Osteoblast (primary cell): ENCODE data around the gene MX2. TPM values are rescaled to one million over a fixed set of nuclear protein-coding genes. Genes with fewer than 3 reads are reported as not detected.

Experiments used
- DNase-seq: peaks from one replicate; pipeline ENCODE4 v3.0.0; 2011; ENCODE audit warnings: low spot score, mixed read lengths; ENCODE audit not compliant: insufficient read length; ENCODE audit errors: missing footprints
- H2AFZ ChIP-seq: 2 replicates; pipeline ENCODE4 v1.6.0; 2011; ENCODE audit warnings: mild to moderate bottlenecking, low read length
- H3K27ac ChIP-seq: 2 replicates; pipeline ENCODE4 v1.5.1; 2011; ENCODE audit warnings: mild to moderate bottlenecking, low read depth, low read length, moderate library complexity
- H3K27me3 ChIP-seq: 2 replicates; pipeline ENCODE4 v1.6.0; 2012; ENCODE audit warnings: mild to moderate bottlenecking, control low read depth, inconsistent platforms, low read length, moderate library complexity; ENCODE audit not compliant: insufficient read depth
- H3K36me3 ChIP-seq: 2 replicates; pipeline ENCODE4 v1.5.1; 2011; ENCODE audit warnings: mild to moderate bottlenecking, low read length, control low read depth, moderate library complexity; ENCODE audit not compliant: insufficient read depth
- H3K4me1 ChIP-seq: 2 replicates; pipeline ENCODE4 v1.5.1; 2011; ENCODE audit warnings: mild to moderate bottlenecking, low read length, control low read depth, moderate library complexity; ENCODE audit not compliant: insufficient read depth
- H3K4me2 ChIP-seq: 2 replicates; pipeline ENCODE4 v1.6.0; 2011; ENCODE audit warnings: mild to moderate bottlenecking, low read length; ENCODE audit not compliant: insufficient read depth
- H3K4me3 ChIP-seq: fragments of 200-600 bp; sonication (generic); 3 replicates; pipeline ENCODE4 v1.5.1; 2012; ENCODE audit warnings: mild to moderate bottlenecking, low read length, inconsistent platforms; ENCODE audit not compliant: insufficient read depth
- H3K79me2 ChIP-seq: 2 replicates; pipeline ENCODE4 v1.6.0; 2012; ENCODE audit warnings: mild to moderate bottlenecking, low read length, control low read depth, inconsistent platforms; ENCODE audit not compliant: insufficient read depth
- H3K9me3 ChIP-seq: 2 replicates; pipeline ENCODE4 v1.5.1; 2011; ENCODE audit warnings: low read depth, low read length, control low read depth
- H4K20me1 ChIP-seq: 2 replicates; pipeline ENCODE4 v1.6.0; 2012; ENCODE audit warnings: mild to moderate bottlenecking, low read length, control low read depth; ENCODE audit not compliant: insufficient read depth
- CTCF ChIP-seq: IDR thresholded peaks from 2 replicates; pipeline ENCODE4 v1.5.1; 2011; ENCODE audit warnings: mild to moderate bottlenecking, low read depth, low read length, moderate library complexity; ENCODE audit errors: extremely low read depth
- total RNA-seq: library from RNA; depleted of rRNA; stranded (reverse); fragments of >200 nt; gene quantifications from 2 replicates; pipeline ENCODE4 v1.2.3, GENCODE V29; 2012

Gene MX2
- total RNA-seq, 1 donor: 14.5 TPM

- peaks cover 3% of the 10 kb centered on the region for H3K4me1 ChIP-seq
- no peak for DNase-seq
- H3K27me3 ChIP-seq: peaks cover 6% of the 10 kb centered on the region
- H3K4me3 ChIP-seq: no peak overlapping the region
- H3K79me2 ChIP-seq: no peaks in the 10 kb centered on the region
- H2AFZ ChIP-seq: no peak overlapping the region
- TF ChIP-seq CTCF: no peak
- H3K36me3 ChIP-seq: no peaks in the 10 kb centered on the region
- H3K9me3 ChIP-seq: no peaks in the 10 kb centered on the region
- H3K4me2 ChIP-seq: no peak overlapping the region
- no peaks in the 10 kb centered on the region for H4K20me1 ChIP-seq
- no peak overlapping the region for H3K27ac ChIP-seq
These were observed 9.8 kb downstream of the MX2 start for GRCh38 chr21:41371685-41372030.

GRCh38 chr21:41373253-41373652 lies 11.4 kb downstream of the MX2 start:
- no peak for TF ChIP-seq CTCF
- no peaks in the 10 kb centered on the region for H4K20me1 ChIP-seq
- no peak overlapping the region for H3K27ac ChIP-seq
- no peak for DNase-seq
- no peaks in the 10 kb centered on the region for H3K79me2 ChIP-seq
- H3K36me3 ChIP-seq: no peaks in the 10 kb centered on the region
- H3K9me3 ChIP-seq: no peaks in the 10 kb centered on the region
- no peak overlapping the region for H3K4me3 ChIP-seq
- H2AFZ ChIP-seq: no peak overlapping the region
- H3K4me2 ChIP-seq: no peak overlapping the region
- peaks cover 6% of the 10 kb centered on the region for H3K27me3 ChIP-seq
- no peaks in the 10 kb centered on the region for H3K4me1 ChIP-seq

- Histone ChIP-seq H3K4me2 (no peak overlapping the region), H3K79me2 (no peaks in the 10 kb centered on the region), H3K9me3 (no peaks in the 10 kb centered on the region)
These were observed 11.9 kb downstream of the MX2 start for GRCh38 chr21:41373763-41374162.

GRCh38 chr21:41374177-41374712 lies 12.4 kb downstream of the MX2 start:
- Histone ChIP-seq H4K20me1 (no peaks in the 10 kb centered on the region), H3K27ac (no peak overlapping the region), H3K27me3 (peaks cover under 1% of the 10 kb centered on the region), H3K79me2 (no peaks in the 10 kb centered on the region), H3K4me3 (no peak overlapping the region), H3K4me2 (no peak overlapping the region), H3K36me3 (no peaks in the 10 kb centered on the region), H3K9me3 (no peaks in the 10 kb centered on the region), H2AFZ (no peak overlapping the region), H3K4me1 (no peaks in the 10 kb centered on the region)
- no peak for DNase-seq
- no peak for TF ChIP-seq CTCF

More at GRCh38 chr21:41373763-41374162, 11.9 kb downstream of the MX2 start:
- H3K4me1 ChIP-seq: no peaks in the 10 kb centered on the region
- no peak overlapping the region for H3K27ac ChIP-seq
- H3K4me3 ChIP-seq: no peak overlapping the region
- TF ChIP-seq CTCF: no peak
- H4K20me1 ChIP-seq: no peaks in the 10 kb centered on the region
- H3K27me3 ChIP-seq: peaks cover 5% of the 10 kb centered on the region
- DNase-seq: no peak
- no peaks in the 10 kb centered on the region for H3K36me3 ChIP-seq
- no peak overlapping the region for H2AFZ ChIP-seq
